GM12801 (cell line): Measurements from ENCODE around the gene NFATC3.

Experiments
- TF ChIP-seq, protein P1 (sequence below): IDR thresholded peaks from one replicate; pipeline ENCODE4 v1.5.1; 2011; ENCODE audit warnings: control low read depth; ENCODE audit not compliant: insufficient read length; ENCODE audit errors: extremely low read depth

Gene NFATC3

DNA sequence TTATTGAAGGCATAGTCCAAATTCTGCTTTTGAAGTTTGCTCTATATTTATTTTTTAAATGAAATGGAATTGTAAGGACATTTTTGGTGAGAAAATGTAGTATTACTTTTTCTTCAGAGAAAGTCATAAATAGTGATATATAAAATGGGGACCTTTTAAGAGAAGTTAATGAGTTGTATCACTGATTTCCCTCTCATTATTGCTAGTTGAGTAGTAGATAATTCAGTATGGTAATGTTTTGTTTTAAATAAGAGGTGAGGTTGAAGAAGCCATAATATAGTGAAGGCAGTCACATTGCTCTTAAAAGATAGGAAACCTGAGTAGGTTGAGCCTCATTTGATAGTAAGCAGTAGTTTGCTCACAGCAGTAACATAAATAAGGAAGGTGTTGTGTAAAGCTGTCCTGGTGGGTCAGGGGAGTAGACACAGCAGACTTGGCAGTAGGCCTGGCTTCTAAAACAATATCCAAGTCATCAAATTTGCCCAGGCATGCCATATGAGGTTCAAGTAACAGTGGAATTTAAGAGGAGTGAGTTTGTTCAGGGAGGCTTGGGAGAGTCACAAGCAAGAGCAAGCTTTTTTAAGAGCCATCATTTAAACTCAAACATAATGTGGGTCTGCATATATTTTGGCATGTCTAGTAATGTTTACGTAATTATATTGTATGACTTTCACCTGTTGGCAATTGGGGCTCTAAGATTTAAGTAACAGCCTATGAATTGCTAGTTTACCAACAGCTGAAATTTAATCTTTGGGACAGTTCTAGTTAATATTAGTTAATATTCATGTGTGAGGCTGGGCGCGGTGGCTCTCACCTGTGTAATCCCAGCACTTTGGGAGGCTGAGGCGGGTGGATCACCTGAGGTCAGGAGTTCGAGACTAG lies 6.5 kb downstream of the NFATC3 start:
- TF ChIP-seq, protein P1, sequence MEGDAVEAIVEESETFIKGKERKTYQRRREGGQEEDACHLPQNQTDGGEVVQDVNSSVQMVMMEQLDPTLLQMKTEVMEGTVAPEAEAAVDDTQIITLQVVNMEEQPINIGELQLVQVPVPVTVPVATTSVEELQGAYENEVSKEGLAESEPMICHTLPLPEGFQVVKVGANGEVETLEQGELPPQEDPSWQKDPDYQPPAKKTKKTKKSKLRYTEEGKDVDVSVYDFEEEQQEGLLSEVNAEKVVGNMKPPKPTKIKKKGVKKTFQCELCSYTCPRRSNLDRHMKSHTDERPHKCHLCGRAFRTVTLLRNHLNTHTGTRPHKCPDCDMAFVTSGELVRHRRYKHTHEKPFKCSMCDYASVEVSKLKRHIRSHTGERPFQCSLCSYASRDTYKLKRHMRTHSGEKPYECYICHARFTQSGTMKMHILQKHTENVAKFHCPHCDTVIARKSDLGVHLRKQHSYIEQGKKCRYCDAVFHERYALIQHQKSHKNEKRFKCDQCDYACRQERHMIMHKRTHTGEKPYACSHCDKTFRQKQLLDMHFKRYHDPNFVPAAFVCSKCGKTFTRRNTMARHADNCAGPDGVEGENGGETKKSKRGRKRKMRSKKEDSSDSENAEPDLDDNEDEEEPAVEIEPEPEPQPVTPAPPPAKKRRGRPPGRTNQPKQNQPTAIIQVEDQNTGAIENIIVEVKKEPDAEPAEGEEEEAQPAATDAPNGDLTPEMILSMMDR = no peak

DNA sequence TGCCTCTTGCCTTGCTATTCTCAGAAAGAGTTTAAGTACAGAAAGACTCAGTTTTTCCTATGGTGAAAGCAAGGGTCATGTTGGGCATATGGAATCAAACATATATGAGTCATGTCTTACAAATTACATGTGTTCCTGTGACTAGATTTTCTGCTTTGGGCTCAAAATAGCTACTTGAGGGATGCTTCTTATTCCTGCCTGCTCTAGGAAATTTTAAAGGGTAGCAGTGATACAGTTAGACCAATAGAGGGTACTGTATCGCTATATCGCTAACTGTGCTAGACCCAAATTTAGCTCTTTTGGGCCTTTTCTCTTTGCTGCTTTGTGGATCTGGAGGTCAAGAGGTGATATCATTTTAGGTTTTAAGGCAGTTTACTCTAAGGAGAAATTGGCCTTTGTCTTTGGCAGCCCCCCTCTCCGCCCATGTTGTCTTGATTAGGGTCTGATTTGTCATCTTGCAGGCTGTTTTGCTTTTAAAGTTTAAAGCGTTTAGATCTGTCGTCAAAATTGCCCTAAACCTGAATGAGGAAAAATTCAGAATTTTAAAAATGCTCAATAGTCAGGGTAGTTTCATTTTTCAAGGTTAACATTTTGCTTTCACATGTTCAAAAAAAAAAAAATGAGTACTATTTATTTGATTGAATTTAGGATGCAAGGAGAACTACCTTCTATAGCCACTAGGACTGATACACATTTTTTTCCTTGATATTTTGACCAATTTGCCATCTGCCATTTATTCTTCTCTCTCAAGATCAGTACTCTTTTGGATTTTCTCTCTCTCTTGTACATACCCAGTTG lies 8.8 kb downstream of the NFATC3 start:
- TF ChIP-seq, protein P1 = no peak

- TF ChIP-seq, protein P1 = no peak
Observed at GRCh38 chr16:68094614-68094934, 9.4 kb downstream of the NFATC3 start.

DNA sequence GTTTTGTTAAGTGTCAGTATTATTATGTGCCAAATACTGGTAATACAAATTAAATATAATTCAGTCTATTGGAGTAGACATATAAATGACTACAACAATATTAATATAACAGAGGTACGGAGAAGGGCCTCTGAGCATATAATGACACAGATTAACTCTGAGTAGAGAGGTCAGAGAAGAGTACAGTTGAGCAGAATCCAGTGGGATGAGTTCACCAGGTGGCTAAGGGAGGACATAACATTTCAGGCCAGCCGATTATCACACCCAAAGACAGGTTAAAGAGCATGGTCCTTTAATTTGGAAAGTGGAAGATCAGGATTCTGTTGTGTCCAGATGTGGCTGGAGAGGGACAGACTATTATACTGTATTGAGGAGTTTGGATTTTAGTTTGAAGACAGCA lies 11.3 kb downstream of the NFATC3 start:
- TF ChIP-seq, protein P1 = no peak

- TF ChIP-seq, protein P1 = no peak
Observed at GRCh38 chr16:68097088-68097487, 11.9 kb downstream of the NFATC3 start.

GRCh38 chr16:68097895-68098294 lies 12.7 kb downstream of the NFATC3 start:
- TF ChIP-seq, protein P1 = no peak

DNA sequence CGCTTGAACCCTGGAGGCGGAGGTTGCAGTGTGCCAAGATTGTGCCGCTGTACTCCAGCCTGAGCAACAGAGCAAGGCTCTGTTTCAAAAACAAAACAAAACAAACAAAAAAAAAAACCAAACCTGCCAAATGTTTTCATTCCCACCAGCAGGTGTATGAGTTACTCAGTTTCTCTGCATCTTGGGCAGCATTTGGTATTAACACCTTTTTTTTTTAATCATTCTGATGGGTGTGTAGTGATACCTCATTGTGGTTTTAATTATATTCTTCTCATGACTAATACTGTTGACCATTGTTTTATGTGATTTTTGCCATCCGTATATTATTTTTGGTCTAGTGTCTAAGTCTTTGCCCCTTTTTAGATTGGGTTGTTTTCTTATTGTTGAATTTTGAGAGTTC lies 15.3 kb downstream of the NFATC3 start:
- TF ChIP-seq, protein P1 = no peak
